B cell (primary cell): Measurements from ENCODE around the gene GRHPR. TPM values are rescaled to one million over a fixed set of nuclear protein-coding genes. Genes with fewer than 3 reads are reported as not detected.

Experiments used
- ATAC-seq: fragments of 200-7000 bp; cut with Tn5 transposase; one replicate; pipeline ENCODE4 v1.10.0; 2021; ENCODE audit warnings: low read depth, mild to moderate bottlenecking, moderate number of reproducible peaks, moderate library complexity
- CTCF ChIA-PET: fragments of 350-600 bp; sonication (Branson Sonifier 250); formaldehyde crosslinking; loops from one replicate; lab custom pipeline; 2021; ENCODE audit warnings: antibody characterized with exemption, inconsistent platforms; lab: Charles Lee
- POLR2A ChIA-PET: fragments of 350-600 bp; sonication (Branson Sonifier 250); formaldehyde crosslinking; loops from one replicate; lab custom pipeline; 2021; ENCODE audit warnings: antibody characterized with exemption; lab: Charles Lee
- DNase-seq: peaks from one replicate; pipeline ENCODE4 v3.0.0; 2013
- H2AFZ ChIP-seq: 2 replicates; pipeline ENCODE4 v1.6.1; 2012; ENCODE audit warnings: mild to moderate bottlenecking, low read depth, low read length; ENCODE audit not compliant: insufficient read depth, poor library complexity, severe bottlenecking
- H3K27ac ChIP-seq, 2 donors: 1 replicate in 1 of 2; 2 replicates in 1 of 2; pipeline ENCODE4 v1.5.1; 2012 to 2013; ENCODE audit warnings: low read length in 2 of 2, mild to moderate bottlenecking in 2 of 2, moderate library complexity in 1 of 2
- H3K27me3 ChIP-seq, 4 experiments: fragments of 200-600 bp in 1 of 4; sonication (generic) in 1 of 4; replicated peaks in 1 of 4; 1 replicate in 2 of 4; 2 replicates in 2 of 4; pipeline versions ENCODE4 v1.6.1 to v1.7.0; 2013 to 2016; ENCODE audit warnings: low read length in 3 of 4, mild to moderate bottlenecking in 2 of 4, mixed read lengths in 1 of 4, moderate library complexity in 1 of 4; ENCODE audit not compliant: insufficient read depth in 4 of 4, control insufficient read depth in 3 of 4; ENCODE audit errors: control extremely low read depth in 1 of 4
- H3K36me3 ChIP-seq, 2 experiments: replicated peaks in 1 of 2; 1 replicate in 1 of 2; 2 replicates in 1 of 2; pipeline versions ENCODE4 v1.6.1 to v1.7.1; 2013; ENCODE audit warnings: low read length in 1 of 2; ENCODE audit not compliant: insufficient read depth in 2 of 2, control insufficient read depth in 1 of 2; ENCODE audit errors: control extremely low read depth in 1 of 2, extremely low read depth in 1 of 2
- H3K4me1 ChIP-seq, 2 donors: fragments of 200-600 bp in 1 of 2; sonication (generic) in 1 of 2; 1 replicate in 1 of 2; 2 replicates in 1 of 2; pipeline versions ENCODE4 v1.5.1 to v1.6.1; 2013 to 2017; ENCODE audit warnings: low read length in 2 of 2; ENCODE audit not compliant: control insufficient read depth in 2 of 2, insufficient read depth in 2 of 2
- H3K4me2 ChIP-seq: replicated peaks from 2 replicates; pipeline ENCODE3; 2012; ENCODE audit warnings: mild to moderate bottlenecking, low read depth, low read length; ENCODE audit not compliant: poor library complexity, severe bottlenecking
- H3K4me3 ChIP-seq, 5 experiments: fragments of 200-600 bp in 1 of 5; sonication (generic) in 1 of 5; 1 replicate in 3 of 5; 2 replicates in 2 of 5; pipeline versions ENCODE4 v1.5.1 to v1.7.0; 2011 to 2016; ENCODE audit warnings: low read length in 4 of 5, mild to moderate bottlenecking in 4 of 5, low read depth in 2 of 5, control low read depth in 1 of 5, moderate library complexity in 1 of 5; ENCODE audit not compliant: insufficient read depth in 1 of 5; ENCODE audit errors: control extremely low read depth in 1 of 5, extremely low read depth in 1 of 5
- H3K79me2 ChIP-seq: fragments of 200-600 bp; sonication (generic); one replicate; pipeline ENCODE4 v1.6.0; 2016; ENCODE audit warnings: low read length; ENCODE audit not compliant: control insufficient read depth, insufficient read depth
- H3K9ac ChIP-seq: fragments of 200-600 bp; sonication (generic); 2 replicates; pipeline ENCODE4 v1.6.1; 2017; ENCODE audit warnings: mild to moderate bottlenecking, low read length, moderate library complexity
- H3K9me3 ChIP-seq, 3 donors: one replicate each; pipeline versions ENCODE4 v1.6.1 to v1.7.1; 2013; ENCODE audit warnings: low read length in 2 of 3; ENCODE audit not compliant: control insufficient read depth in 2 of 3, insufficient read depth in 1 of 3; ENCODE audit errors: control extremely low read depth in 1 of 3
- H4K20me1 ChIP-seq: 2 replicates; pipeline ENCODE4 v1.6.0; 2012; ENCODE audit warnings: mild to moderate bottlenecking, low read length; ENCODE audit not compliant: insufficient read depth, control insufficient read depth, poor library complexity, severe bottlenecking
- H3K27ac Mint-ChIP-seq: one replicate; pipeline ENCODE4 v1.8.0; 2021; ENCODE audit warnings: mixed read lengths
- H3K27me3 Mint-ChIP-seq: one replicate; pipeline ENCODE4 v1.8.0; 2021; ENCODE audit warnings: mixed read lengths
- H3K4me1 Mint-ChIP-seq: one replicate; pipeline ENCODE4 v1.8.0; 2021; ENCODE audit warnings: mixed read lengths
- H3K4me3 Mint-ChIP-seq: one replicate; pipeline ENCODE4 v1.8.0; 2021; ENCODE audit warnings: mixed read lengths
- H3K9me3 Mint-ChIP-seq: one replicate; pipeline ENCODE4 v1.8.0; 2022; ENCODE audit warnings: mixed read lengths; ENCODE audit not compliant: insufficient read depth
- CTCF ChIP-seq: fragments of 200-600 bp; IDR thresholded peaks from one replicate; pipeline ENCODE4 v1.8.0; 2022; ENCODE audit warnings: antibody characterized with exemption, mild to moderate bottlenecking
- EZH2 ChIP-seq: IDR thresholded peaks from 2 replicates; pipeline ENCODE4 v1.6.1; 2012; ENCODE audit warnings: borderline replicate concordance, low read depth, mild to moderate bottlenecking, moderate library complexity, low read length; ENCODE audit not compliant: insufficient read depth, poor library complexity, severe bottlenecking
- WGBS: methylation state at CpG from one replicate; pipeline ENCODE4 v1.1.5; 2013; ENCODE audit warnings: missing lambda C conversion rate; ENCODE audit not compliant: insufficient coverage; 5-methylcytosine and 5-hydroxymethylcytosine counted together
- intact Hi-C: fragments of 100-400 bp; cut with micrococcal nuclease; formaldehyde crosslinking; loops from one replicate; pipeline ENCODE4 v1.10.0; 2022
- polyA plus RNA-seq: library from polyadenylated mRNA; depleted of rRNA; stranded (reverse); fragments of >200 nt; gene quantifications from 2 replicates; pipeline ENCODE4 v1.2.3, GENCODE V29; 2012
- total RNA-seq, 2 donors: library from RNA; stranded (reverse); fragments of 120-200 nt in 1 of 2; gene quantifications; 1 replicate in 1 of 2; 2 replicates in 1 of 2; pipeline versions ENCODE4 v1.2.3 to v1.2.4, GENCODE V29; 2013 to 2022

Gene GRHPR
- total and polyA plus RNA-seq, 2 donors (not counting 1 experiment from before 2014, with no cell fraction given), result 121 to 138 TPM

GRCh38 chr9:37412431-37413151 lies 9.9 kb upstream of the GRHPR start:
- Mint-ChIP-seq H3K27ac (peak overlapping the region; percentile 39), H3K27me3 (no peaks in the 10 kb centered on the region), H3K4me1 (peaks cover 63% of the 10 kb centered on the region), H3K9me3 (no peaks in the 10 kb centered on the region), H3K4me3 (no peak overlapping the region)
- intact Hi-C loops, result loop anchor here (10.0 kb wide), 1 partner anchor 778 kb away; no protein-coding TSS in a partner anchor
- Histone ChIP-seq H3K9ac (no peak overlapping the region), H3K4me2 (no peak overlapping the region), H4K20me1 (no peaks in the 10 kb centered on the region), H3K4me3 (no peak overlapping the region), H3K79me2 (peaks cover 28% of the 10 kb centered on the region), H3K4me1 (peaks cover 54 to 70% of the 10 kb centered on the region in 2 donors), H2AFZ (no peak overlapping the region), H3K9me3 (no peaks in the 10 kb centered on the region), H3K27ac (no peak overlapping the region), H3K27me3 (no peaks in the 10 kb centered on the region), H3K36me3 (no peaks in the 10 kb centered on the region)
- POLR2A ChIA-PET, result interaction anchor here (0.5 to 1.1 kb wide), 3 partner anchors 8 to 53 kb away, joined by 3 to 4 read pairs (median 3); no protein-coding TSS in a partner anchor
- no peak for DNase-seq
- WGBS, result 92% methylated on average over 17 of the region's 17 CpGs
- TF ChIP-seq EZH2, result no peak
- TF ChIP-seq CTCF, result no peak
- no peak for ATAC-seq
- CTCF ChIA-PET, result interaction anchor here (0.7 to 11.4 kb wide), 8 partner anchors 9 to 540 kb away, joined by 3 to 125 read pairs (median 11); partner anchors contain the start of gene GRHPR

GRCh38 chr9:37413311-37413710 lies 9.2 kb upstream of the GRHPR start:
- ChIA-PET CTCF (interaction anchor here (0.6 to 10.2 kb wide), 7 partner anchors 9 to 540 kb away, joined by 3 to 79 read pairs (median 5); partner anchors contain the start of gene GRHPR), POLR2A (no interaction called here)
- WGBS, result 95% methylated on average over 2 of the region's 4 CpGs
- Histone ChIP-seq H3K79me2 (peaks cover 28% of the 10 kb centered on the region), H3K9me3 (no peaks in the 10 kb centered on the region), H4K20me1 (no peaks in the 10 kb centered on the region), H3K4me3 (no peak overlapping the region), H3K4me1 (peaks cover 46 to 63% of the 10 kb centered on the region in 2 donors), H3K4me2 (no peak overlapping the region), H2AFZ (no peak overlapping the region), H3K36me3 (no peaks in the 10 kb centered on the region), H3K27ac (no peak overlapping the region), H3K27me3 (no peaks in the 10 kb centered on the region), H3K9ac (no peak overlapping the region)
- TF ChIP-seq CTCF (no peak), EZH2 (no peak)
- H3K9me3 Mint-ChIP-seq, result no peaks in the 10 kb centered on the region
- intact Hi-C loops, result loop anchor here (10.0 kb wide), 1 partner anchor 779 kb away; no protein-coding TSS in a partner anchor
- no peaks in the 10 kb centered on the region for H3K27me3 Mint-ChIP-seq
- H3K4me3 Mint-ChIP-seq, result no peak overlapping the region
- H3K27ac Mint-ChIP-seq, result no peak overlapping the region
- DNase-seq, result no peak
- H3K4me1 Mint-ChIP-seq, result peaks cover 60% of the 10 kb centered on the region
- ATAC-seq, result no peak
